Sigmoid colon (tissue), 4 donors: ENCODE data around the gene FHL2.

Experiments used
- EP300 ChIP-seq, 4 donors: sonication (generic); formaldehyde crosslinking; IDR thresholded peaks; one replicate each; pipeline ENCODE4 v1.6.1; 2017; ENCODE audit warnings: antibody characterized with exemption in 4 of 4
- POLR2A ChIP-seq, 2 donors: fragments of 450-650 bp; IDR thresholded peaks; one replicate each; pipeline ENCODE4 v1.6.1; 2016; ENCODE audit warnings: antibody characterized with exemption in 2 of 2, mild to moderate bottlenecking in 2 of 2, moderate library complexity in 2 of 2
- POLR2AphosphoS5 ChIP-seq, 4 donors: sonication (generic); formaldehyde crosslinking; IDR thresholded peaks; one replicate each; pipeline ENCODE4 v1.6.1; 2017; ENCODE audit warnings: antibody characterized with exemption in 4 of 4
- TF ChIP-seq, protein P1 (sequence below), 4 experiments: fragments of 450-650 bp in 3 of 4; fragments of 200-600 bp in 1 of 4; IDR thresholded peaks; one replicate each; pipeline ENCODE4 v1.5.1; 2016 to 2019; ENCODE audit warnings: antibody characterized with exemption in 4 of 4, mild to moderate bottlenecking in 3 of 4, moderate library complexity in 2 of 4

DNA sequence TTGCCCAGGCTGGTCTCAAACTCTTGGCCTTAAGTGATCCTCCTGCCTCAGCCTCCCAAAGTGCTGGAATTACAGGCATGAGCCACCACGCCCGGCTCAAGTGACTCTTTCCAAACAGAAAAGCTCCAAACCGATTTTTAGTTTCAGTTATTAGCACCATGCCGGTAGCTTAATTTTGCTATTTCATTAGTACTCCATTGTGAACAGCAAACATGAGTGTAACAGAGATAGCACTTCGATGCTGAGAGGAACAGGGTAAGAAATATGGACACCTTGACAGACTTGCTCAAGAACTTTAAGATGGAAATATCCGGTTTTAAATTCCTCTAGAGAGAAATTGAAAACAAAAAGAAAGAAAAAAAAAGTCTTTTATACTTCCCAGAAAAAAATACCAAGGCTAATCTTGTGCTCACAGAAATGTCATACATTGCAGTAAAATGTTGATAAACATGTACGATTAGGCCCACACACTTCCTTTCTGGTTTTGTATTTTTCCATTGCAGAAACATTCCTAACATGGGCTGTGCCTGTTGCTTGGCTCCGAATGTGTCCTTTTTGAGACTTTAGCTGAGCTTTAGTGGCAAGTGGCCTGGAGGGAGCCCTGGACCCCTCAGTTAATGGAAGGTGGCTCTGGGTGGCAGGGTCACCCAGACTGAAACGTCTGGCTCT lies 18.3 kb downstream of the FHL2 start:
- TF ChIP-seq POLR2A (IDR thresholded peaks at IDR 0.05) (no peak), EP300 (IDR thresholded peaks at IDR 0.05) (no peak), POLR2AphosphoS5 (IDR thresholded peaks at IDR 0.05) (no peak)
- TF ChIP-seq, protein P1, sequence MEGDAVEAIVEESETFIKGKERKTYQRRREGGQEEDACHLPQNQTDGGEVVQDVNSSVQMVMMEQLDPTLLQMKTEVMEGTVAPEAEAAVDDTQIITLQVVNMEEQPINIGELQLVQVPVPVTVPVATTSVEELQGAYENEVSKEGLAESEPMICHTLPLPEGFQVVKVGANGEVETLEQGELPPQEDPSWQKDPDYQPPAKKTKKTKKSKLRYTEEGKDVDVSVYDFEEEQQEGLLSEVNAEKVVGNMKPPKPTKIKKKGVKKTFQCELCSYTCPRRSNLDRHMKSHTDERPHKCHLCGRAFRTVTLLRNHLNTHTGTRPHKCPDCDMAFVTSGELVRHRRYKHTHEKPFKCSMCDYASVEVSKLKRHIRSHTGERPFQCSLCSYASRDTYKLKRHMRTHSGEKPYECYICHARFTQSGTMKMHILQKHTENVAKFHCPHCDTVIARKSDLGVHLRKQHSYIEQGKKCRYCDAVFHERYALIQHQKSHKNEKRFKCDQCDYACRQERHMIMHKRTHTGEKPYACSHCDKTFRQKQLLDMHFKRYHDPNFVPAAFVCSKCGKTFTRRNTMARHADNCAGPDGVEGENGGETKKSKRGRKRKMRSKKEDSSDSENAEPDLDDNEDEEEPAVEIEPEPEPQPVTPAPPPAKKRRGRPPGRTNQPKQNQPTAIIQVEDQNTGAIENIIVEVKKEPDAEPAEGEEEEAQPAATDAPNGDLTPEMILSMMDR (IDR thresholded peaks at IDR 0.05), result no peak
